Activated CD8-positive, alpha-beta memory T cell treated with anti-CD3 and anti-CD28 coated beads, Interleukin-2, amount 50 U/mL, for 1 hour (primary cell): ENCODE data around the gene MSI2.
A peak's percentile ranks its signal among the peaks of the same experiment; 100 is the strongest.

Experiments used
- DNase-seq: peaks from one replicate; pipeline ENCODE4 v3.0.0-alpha.2; 2020; ENCODE audit errors: extremely low read depth

Gene MSI2

GRCh38 chr17:57657211-57657610 is 400.9 kb downstream of the MSI2 start:
- no peak for DNase-seq

DNA sequence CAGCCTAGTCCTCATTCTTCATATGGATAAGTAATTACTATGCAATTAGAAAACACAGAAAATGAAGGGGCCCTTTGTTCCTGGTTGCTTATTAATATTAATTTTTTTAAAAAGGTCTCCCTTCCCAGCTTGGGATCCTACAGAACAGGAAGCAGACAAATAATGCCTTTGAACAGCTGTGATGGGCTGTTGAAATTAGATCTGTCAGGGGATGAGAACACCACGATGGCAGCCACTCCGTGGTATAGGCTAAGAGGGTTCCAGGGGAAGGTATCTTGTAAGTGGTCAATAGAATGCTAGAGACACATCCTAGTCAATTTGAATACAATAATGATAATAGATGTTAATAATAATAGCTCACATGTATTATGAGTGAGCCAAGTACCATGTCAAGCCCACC is 405.7 kb downstream of the MSI2 start:
- no peak for DNase-seq

DNA sequence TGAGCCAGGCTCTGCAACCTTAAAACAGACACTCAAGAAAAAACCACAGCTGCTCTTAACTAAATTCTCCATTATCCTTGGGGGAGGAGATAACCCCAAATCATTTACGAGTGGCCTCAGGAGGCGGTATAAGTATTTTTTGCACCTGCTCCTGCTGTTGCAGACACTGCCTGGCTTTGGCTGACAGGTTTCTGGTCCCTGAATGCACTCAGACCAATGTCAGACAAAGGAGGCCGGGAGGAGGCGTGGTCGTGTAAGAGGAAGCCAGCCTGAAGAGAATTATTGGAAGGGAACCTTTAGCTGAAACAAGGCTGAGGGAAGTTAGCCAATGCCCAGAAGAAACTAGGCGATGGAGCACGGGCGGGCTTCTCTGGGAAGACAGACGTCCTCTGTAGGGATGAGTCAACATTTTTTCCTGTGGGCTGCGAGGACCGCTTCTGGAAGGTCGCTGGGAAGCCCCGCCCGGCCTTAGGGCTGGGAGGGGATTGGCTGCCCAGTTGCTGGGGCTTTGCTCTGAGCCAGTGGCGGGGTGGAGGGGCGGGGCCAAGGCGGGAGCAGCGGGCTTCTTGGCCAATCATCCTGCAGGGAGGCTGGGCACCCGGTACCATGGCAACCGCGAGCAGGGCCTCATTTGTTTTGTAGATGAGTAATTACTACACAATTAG is 406.5 kb downstream of the MSI2 start:
- DNase-seq: no peak

DNA sequence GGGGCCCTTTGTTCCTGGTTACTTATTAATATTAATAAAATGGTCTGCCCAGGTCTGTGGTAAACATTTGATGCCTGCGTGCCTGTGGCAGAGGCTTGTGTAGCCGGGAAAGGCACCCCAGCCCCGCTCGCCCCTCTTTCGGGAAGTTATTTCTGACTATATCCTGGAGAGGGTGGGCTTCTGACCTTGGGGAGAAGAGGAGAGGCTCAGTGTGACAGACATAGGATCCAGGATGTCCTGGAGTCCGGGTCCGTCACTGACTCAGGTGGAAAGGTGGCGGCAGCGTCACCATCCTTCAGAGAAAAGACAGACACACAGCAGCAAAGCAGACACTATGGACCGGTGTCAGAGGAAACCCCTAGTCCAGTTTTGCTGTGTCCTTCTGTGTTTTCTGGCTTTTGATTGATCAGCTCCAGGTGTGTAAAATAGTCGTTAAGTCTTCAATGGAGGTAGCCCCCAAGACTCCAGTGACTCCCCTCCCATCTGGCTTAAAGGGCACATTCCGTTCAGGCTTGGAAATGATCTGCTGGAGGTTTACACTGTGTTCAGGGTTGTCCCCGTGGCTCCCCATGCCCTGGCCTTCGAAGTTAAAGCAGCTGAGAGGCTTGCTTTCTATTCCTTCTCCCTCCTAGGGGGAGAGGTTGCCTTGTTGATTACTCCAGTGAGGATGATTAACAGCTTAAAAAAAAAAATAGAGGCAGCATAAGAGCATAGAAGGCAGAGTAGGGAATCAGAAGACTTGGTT is 407.2 kb downstream of the MSI2 start:
- DNase-seq: no peak

DNA sequence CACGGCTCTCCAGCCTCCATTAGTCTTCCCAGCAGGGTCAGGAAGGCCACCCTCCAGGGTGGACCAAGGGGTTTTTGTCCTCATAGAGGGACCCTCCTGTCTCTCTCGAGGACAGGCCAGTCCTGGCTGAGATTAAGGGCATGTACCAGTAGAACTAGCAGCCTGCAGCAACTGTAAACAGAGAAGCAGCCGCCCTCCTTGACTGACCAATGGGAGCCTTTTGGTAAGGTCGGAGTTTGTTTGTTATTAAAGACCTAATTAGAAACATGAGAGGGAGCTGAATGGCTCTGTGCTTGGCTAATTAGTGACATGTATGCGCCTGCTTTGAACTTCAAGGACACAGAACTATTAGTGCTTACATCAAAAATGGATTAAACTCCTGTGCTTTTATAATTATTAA is 408.8 kb downstream of the MSI2 start:
- no peak for DNase-seq

DNA sequence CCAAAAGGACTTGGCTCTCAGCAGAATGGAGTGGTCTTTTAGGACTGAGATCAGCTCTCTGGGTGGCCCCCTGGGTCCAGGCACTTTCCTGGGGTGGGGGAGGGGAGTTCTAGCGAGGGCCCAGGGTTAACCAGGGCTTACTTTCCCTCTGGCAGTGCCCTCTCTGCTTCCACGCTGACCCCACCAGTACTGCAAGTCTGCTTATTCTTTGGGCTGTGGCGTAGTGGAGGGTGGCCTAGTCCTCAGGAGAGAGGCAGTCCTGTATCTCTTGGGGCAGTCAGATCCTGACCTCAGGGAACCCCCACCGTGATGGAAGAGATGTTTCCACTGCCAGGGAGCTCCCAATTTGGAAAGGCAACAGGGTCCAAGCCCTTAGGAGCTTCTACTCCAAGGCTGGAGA is 409.4 kb downstream of the MSI2 start:
- DNase-seq: no peak

- no peak for DNase-seq
Observed at GRCh38 chr17:57666201-57666870, 410.0 kb downstream of the MSI2 start.

GRCh38 chr17:57666946-57667345 is 410.6 kb downstream of the MSI2 start:
- no peak for DNase-seq

DNA sequence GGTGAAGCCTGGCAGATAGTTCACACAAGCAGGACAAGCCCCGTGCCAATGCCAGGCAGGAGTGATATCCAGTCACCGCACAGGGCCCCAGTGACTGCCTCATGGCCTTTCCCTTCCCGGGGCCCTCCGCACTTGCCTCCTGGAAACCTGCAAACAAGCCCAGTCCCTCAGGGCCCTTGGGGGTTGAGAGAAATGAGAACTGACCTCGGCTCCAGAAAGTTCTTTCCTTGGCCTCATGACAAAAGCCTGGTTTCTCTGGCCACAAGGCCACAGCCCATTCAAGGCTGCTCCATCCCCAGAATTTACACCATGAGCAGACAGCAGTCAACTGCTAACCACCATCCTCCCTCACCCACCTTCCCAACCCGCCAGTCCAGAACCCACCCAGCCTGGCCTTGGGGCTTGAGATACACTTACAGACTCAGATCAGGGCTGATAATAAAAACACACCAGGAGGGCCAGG is 411.2 kb downstream of the MSI2 start:
- DNase-seq: no peak

GRCh38 chr17:57668332-57668731 is 412.0 kb downstream of the MSI2 start:
- no peak for DNase-seq

DNA sequence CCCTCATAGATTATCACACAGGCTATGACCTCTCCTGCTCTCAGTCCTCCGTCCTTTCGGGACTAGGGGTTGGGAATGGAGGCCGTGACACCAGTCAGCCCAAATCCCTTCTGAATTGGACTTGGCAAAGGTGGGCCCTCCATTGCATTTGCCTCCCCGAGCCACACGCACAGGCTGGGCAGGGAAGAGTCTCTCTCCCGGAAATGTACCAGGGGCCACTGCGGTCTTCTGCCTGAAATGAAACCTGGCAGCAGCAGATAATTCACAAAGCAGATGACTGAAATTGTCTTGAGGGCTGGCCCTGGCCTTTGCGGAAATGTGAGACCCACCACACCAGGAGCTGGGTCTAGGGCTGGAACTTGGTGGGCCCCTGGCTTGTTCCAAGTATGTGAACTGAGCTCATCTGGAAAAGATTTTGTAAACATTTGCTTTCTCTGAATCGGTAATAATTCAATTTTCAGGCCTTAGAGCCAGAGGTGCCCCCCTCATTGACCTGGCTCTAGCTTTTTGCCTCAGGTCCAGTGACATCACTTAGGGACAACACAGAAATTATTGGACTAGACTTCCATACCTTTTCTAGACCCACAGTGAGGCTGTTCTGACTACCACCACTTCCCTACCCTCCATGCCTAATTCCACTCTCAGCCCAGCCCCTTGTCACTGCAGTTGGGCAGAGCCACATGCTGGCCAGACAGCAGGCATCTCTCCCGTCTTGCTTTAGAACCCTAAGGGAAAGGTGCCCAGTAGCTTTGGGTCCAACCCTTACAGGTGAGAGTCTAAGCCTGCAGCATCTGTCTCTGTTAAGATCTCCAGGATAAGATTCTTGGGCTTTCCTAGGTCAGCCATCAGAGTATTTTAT is 413.6 kb downstream of the MSI2 start:
- no peak for DNase-seq

GRCh38 chr17:57670769-57671569 is 414.6 kb downstream of the MSI2 start:
- DNase-seq: no peak

DNA sequence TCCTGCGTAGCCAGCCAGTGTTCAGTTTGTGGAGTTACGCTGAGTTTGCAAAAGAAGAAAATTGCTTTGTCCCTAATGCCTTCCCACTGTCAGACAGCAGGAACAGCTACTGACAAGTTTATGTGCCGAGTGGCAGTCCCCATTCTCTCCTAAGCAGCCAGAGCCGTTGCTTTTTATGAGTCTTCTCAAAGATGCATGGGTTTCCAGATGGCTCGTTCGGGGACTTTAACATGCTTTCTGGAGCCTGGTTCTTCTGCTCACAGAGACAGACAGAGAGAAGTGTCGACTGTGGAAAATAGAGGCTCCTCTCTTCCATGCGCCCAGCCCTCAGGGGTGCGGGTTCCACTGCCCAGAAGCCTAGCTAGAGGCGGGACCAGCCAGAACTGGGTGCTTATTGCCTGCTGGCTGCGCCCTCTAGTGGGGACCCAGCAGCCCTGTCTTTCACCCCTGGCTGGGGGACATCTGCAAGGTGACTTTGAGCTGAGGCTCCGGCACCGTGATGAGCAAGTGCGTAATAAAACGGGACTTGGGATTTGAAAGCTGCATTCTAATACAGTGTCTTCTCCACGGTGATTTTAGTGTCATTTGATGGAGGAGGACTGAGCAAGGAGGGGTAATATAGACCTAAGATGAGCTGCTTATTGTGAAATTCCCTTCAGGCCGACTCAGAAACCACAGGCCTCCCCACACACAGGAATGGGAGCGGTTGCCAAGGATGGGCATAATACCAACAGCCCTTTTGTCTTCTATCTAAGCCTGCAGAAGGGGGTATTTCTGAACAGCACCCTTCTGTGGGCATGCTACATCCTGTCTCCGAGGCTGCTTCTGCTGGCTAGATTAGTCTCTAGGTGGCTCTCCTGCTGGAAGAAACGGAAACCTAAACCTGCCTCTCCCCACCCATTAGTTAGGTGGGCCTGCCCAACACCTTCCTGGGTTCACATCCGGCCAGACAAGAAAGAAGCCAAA is 415.6 kb downstream of the MSI2 start:
- DNase-seq: peak; percentile 40

GRCh38 chr17:57672971-57673370 is 416.6 kb downstream of the MSI2 start:
- no peak for DNase-seq

GRCh38 chr17:57674894-57675293 is 418.6 kb downstream of the MSI2 start:
- DNase-seq: no peak

- DNase-seq: no peak
Observed at GRCh38 chr17:57675427-57676387, 419.4 kb downstream of the MSI2 start.

DNA sequence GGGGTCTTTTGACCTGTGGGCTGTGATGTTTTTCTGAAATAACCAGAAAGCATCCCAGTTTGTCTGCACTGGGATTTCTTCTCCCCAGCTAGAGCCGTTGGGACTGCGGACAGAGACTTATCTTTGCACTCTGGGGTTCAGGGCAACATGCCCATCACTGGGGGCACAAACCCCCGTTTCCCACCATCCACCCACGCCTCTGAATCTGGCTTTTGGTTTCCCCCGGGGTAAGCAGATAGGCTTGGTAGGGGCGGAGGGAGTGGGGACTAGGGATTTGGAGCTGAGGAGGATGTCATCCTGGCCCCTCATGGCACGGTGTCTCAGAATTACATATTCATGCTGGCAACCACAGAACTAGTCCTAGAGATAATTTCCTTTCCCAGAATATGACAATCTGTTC is 420.2 kb downstream of the MSI2 start:
- no peak for DNase-seq

DNA sequence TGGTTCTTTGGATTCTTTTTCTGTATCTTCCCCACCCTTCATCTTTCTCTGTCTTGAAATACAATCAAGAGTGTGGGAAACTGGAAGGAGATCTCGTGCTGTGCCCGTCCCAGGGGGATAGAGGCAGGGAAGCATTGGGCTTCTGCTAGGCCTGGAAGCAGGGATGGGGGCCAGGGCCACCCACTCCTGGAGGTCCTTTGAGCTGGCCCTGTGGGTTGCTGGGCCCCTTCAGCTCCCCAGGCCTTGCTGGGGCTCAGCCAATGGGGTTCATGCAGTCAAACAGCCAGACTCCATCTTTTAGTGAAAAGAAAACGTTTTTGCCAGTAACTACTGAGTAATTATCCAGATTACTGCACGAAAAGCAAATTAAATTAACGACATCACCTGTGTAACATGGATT is 421.0 kb downstream of the MSI2 start:
- no peak for DNase-seq

DNA sequence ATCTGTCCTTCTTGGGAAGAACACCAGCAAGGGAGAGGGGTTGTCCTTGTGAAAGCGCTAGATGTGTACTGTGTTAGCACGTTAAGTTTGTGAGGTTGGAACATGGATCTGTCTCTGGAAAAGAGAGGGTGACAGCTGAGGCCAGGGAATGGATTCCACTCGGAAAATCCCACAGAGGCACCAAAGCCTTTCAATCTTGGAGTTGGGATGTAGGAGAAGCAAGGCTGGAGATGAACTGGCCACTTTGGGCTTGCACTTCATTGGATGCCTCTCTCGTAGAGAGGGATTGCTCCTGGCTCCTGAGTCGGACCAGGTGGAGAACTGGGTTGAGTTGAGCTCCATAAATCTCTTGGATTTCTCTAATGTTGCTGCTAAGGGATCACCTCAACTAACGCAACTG is 421.5 kb downstream of the MSI2 start:
- DNase-seq: no peak
